Stimulated activated CD4-positive, alpha-beta T cell treated with anti-CD3 and anti-CD28 coated beads, Interleukin-12 subunit alpha, Interleukin-12 subunit beta, amount 100 ng/mL, for 48 hours (primary cell): ENCODE data around the gene KIFBP.

ENCODE experiments used
- DNase-seq, 3 donors: peaks; one replicate each; pipeline ENCODE4 v3.0.0-alpha.2; 2020; ENCODE audit warnings: low read depth in 2 of 3, low spot score in 1 of 3

KIFBP gene

GRCh38 chr10:69051303-69051702, 62.7 kb downstream of the KIFBP start:
- DNase-seq: no peak

- no peak for DNase-seq
These were observed 63.3 kb downstream of the KIFBP start for GRCh38 chr10:69051710-69052487.

DNA sequence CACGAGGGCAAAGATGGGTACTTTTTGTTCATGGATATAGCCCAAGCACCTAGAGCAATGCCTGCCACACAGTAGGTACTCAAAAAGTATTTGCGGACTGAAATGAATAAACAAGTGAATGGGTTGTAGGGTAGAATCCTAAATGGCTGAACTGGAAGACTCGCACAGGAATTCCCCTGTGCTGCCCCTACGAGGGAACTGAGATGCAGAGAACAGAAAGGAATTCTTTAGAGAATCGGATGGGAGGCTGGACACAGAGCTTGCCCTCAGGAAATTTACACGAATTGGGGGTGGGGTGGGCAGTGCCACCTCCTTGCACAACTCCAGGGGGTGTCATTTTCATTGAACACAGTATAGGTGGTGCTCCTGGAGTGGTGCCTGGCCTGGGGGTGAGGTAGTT, 64.1 kb downstream of the KIFBP start:
- no peak for DNase-seq

DNA sequence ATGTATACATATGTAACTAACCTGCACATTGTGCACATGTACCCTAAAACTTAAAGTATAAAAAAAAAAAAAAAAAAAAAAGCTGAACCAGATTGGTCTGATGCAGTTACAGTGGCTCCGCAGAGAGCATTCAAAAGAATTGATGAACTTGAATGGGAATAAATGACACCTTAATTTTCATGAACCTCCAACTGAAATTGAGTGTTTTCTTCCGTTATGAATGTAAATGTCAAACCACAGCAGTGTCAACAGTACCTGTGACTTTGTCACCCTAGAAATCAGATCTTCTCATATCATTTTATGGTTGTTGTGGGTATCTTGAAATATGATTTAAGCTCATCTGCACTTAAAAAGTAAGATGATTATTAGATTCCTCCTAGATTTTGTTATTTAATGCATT, 66.6 kb downstream of the KIFBP start:
- no peak for DNase-seq

DNA sequence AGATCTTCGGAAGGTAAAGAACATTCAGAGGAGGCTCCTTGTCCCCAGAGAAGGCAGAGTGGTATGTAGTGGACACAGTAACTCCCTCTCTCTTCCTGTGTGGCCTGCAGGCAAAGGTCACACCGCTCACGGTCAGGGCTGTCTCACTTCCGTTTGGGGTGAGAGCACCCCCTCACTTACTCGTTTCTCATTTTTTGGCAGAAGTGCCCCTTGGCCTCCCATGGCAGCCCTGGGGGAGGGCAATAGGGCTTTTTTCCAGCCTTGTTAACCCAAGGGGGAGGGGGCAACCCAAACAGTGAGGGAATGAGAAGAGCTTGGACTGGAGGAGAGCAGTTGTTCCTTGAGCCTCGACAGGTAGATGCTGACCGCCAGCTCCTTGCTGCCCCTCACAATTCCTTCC, 67.5 kb downstream of the KIFBP start:
- no peak for DNase-seq

- DNase-seq: no peak
These were observed 68.1 kb downstream of the KIFBP start for GRCh38 chr10:69056536-69057260.

- no peak for DNase-seq
These were observed 68.8 kb downstream of the KIFBP start for GRCh38 chr10:69057261-69057950.

DNA sequence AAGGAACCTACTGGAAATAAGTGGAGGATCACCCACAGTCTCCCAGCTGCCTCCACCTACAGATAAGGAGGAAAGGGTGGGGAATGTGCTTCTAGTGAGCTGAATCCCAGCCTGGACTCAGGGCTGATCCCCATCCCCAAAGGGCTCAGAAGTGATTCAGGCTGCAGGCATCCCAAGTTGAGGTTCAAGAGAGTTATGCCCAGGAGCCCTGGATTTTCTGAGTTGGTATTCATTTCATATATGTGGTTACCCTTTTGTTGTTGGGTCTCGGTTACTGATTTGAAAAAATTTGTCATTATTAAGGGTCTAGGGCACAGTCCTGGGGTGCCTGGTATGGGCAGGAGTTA, 69.3 kb downstream of the KIFBP start:
- no peak for DNase-seq

DNA sequence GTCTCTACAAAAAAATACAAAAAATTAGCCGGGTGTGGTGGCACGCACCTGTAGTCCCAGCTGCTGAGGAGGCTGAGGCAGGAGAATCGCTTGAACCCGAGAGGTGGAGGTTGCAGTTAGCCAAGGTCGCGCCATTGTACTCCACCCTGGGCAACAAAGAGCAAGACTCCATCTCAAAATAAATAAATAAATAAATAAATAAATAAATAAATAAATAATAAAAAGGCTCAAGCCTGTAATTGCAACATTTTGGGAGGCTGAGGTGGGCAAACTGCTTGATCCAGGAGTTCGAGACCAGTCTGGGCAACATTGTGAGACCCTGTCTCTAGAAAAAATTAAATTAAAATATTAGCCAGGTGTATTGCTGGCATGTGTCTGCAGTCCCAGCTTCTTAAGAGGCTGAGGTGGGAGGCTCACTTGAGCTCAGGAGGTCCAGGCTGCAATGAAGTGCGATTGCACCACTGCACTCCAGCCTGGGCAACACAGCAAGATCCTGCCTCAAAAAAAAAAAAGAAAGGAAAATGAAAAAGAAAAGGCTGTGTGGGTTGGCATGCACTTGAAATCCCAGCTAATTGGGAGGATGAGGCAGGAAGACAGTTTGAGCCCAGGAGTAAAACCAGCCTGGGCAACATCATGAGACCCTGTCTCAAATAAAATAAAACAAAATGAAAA, 71.7 kb downstream of the KIFBP start:
- DNase-seq: no peak

- no peak for DNase-seq
These were observed 72.9 kb downstream of the KIFBP start for GRCh38 chr10:69061305-69062161.

DNA sequence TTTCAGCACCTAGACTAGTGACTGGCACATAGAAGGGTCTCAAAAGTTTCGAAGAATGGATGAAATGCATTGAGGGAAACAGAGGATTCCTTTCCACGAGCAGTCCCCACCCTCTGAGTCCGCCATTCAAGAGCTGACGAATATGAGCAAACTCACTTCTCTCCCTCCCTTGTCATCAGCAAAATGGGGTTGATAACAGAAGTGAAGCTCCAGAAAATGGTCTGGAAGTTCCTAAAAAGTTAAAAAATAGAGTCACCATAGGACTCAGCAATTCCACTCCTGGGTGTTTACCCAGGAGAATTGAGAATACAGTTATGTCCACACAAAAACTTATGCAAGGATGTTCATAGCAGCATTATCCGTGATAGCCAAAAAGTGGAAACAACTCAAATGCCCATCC, 74.3 kb downstream of the KIFBP start:
- DNase-seq: no peak

GRCh38 chr10:69064762-69065328, 76.2 kb downstream of the KIFBP start:
- no peak for DNase-seq

DNA sequence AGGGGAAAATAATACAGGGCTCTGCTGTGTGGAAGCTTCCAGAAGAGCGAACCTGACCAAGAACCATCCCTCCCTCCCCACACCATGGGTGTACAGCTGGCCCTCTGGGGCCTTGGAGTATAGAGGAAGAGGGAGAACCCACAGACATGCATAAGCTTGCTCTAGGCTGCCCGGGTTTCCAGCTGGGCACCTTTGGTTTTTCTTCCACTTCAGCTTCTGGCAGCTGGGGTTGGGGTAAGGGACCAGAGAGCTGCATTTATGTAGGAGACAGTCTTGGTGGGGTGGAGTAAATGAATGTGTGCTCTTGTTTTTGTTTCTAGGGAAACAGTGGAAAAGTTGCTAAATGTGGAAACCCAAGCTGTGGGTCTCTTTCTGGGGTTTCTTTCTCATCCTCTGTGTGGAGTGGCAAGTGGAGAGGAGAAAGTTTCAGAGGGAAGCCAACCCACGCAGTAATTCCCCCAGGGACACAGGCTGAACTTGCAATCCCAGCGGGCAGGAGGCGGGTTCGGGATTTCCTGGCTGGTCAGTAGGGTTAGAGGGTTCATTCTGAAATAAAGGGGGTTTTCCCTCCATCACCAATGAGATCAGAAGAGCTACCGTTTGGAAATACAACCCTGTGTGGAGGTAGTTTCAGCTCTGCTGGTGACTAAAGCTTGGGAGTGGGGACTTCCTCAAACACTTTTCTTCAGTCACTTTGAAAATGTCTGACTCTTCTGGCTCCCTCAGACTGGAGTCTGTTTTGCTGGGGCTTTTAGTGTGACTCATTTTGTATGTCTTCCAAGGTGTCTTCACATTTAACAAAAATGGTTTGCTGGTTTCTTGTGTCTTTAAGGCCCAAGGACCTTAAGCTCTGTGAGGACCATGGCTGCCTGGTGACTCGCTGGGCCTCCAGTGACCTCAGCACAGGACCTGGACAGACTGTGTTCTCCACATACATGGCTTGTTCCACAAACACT, 77.1 kb downstream of the KIFBP start:
- peak in 1 of 3 donors; percentile 74 for DNase-seq
